Parathyroid adenoma (tissue), 2 donors: ENCODE measurements around the gene ABCC1.

Experiments
- H2AFZ ChIP-seq: fragments of 300-600 bp; sonication (generic); one replicate; pipeline ENCODE4 v1.7.0; 2017; ENCODE audit warnings: antibody characterized with exemption, mild to moderate bottlenecking
- H3K27ac ChIP-seq: fragments of 300-600 bp; sonication (generic); one replicate; pipeline ENCODE4 v1.7.0; 2017
- H3K27me3 ChIP-seq: fragments of 300-600 bp; sonication (generic); one replicate; pipeline ENCODE4 v1.7.0; 2017; ENCODE audit warnings: low read length; ENCODE audit not compliant: control insufficient read depth, insufficient read depth
- H3K36me3 ChIP-seq: fragments of 300-600 bp; sonication (generic); one replicate; pipeline ENCODE4 v1.7.0; 2017; ENCODE audit warnings: low read length; ENCODE audit not compliant: control insufficient read depth, insufficient read depth
- H3K4me1 ChIP-seq: fragments of 300-600 bp; sonication (generic); one replicate; pipeline ENCODE4 v1.7.0; 2017; ENCODE audit warnings: control low read depth
- H3K4me2 ChIP-seq: fragments of 300-600 bp; sonication (generic); one replicate; pipeline ENCODE4 v1.7.0; 2017; ENCODE audit warnings: low read length
- H3K4me3 ChIP-seq: fragments of 300-600 bp; sonication (generic); one replicate; pipeline ENCODE4 v1.7.0; 2017; ENCODE audit warnings: low read depth, low read length
- H3K79me2 ChIP-seq: fragments of 300-600 bp; sonication (generic); one replicate; pipeline ENCODE4 v1.7.0; 2017; ENCODE audit warnings: control low read depth
- H3K9ac ChIP-seq: fragments of 300-600 bp; sonication (generic); one replicate; pipeline ENCODE4 v1.7.0; 2017; ENCODE audit warnings: mild to moderate bottlenecking
- H3K9me3 ChIP-seq: fragments of 300-600 bp; sonication (generic); one replicate; pipeline ENCODE4 v1.7.0; 2017; ENCODE audit warnings: low read length; ENCODE audit not compliant: control insufficient read depth
- CTCF ChIP-seq: fragments of 300-600 bp; sonication (generic); IDR thresholded peaks from one replicate; pipeline ENCODE4 v1.7.0; 2017; ENCODE audit warnings: antibody characterized with exemption, mild to moderate bottlenecking
- donor health status: primary hyperparathyroidism.

Gene ABCC1

GRCh38 chr16:16003719-16004313, 54.4 kb downstream of the ABCC1 start:
- Histone ChIP-seq H3K79me2 (peaks cover 22% of the 10 kb centered on the region), H3K4me1 (no peaks in the 10 kb centered on the region), H3K9me3 (no peaks in the 10 kb centered on the region), H3K27ac (no peak overlapping the region), H3K9ac (no peak overlapping the region), H3K36me3 (no peaks in the 10 kb centered on the region), H2AFZ (no peak overlapping the region), H3K4me3 (no peak overlapping the region), H3K27me3 (no peaks in the 10 kb centered on the region), H3K4me2 (no peak overlapping the region)
- no peak for TF ChIP-seq CTCF

- Histone ChIP-seq H3K36me3 (no peaks in the 10 kb centered on the region), H3K79me2 (peaks cover 22% of the 10 kb centered on the region), H3K9me3 (no peaks in the 10 kb centered on the region), H3K9ac (no peak overlapping the region), H3K4me1 (no peaks in the 10 kb centered on the region), H2AFZ (no peak overlapping the region), H3K4me3 (no peak overlapping the region), H3K27ac (no peak overlapping the region), H3K27me3 (no peaks in the 10 kb centered on the region), H3K4me2 (no peak overlapping the region)
- no peak for TF ChIP-seq CTCF
These were observed 54.9 kb downstream of the ABCC1 start for GRCh38 chr16:16004314-16004749.

GRCh38 chr16:16005721-16006120, 56.3 kb downstream of the ABCC1 start:
- Histone ChIP-seq H3K79me2 (peaks cover 22% of the 10 kb centered on the region), H3K27ac (no peak overlapping the region)

GRCh38 chr16:16006650-16007049, 57.2 kb downstream of the ABCC1 start:
- Histone ChIP-seq H3K79me2 (peaks cover 16% of the 10 kb centered on the region), H3K4me1 (no peaks in the 10 kb centered on the region), H3K4me3 (no peak overlapping the region), H3K4me2 (no peak overlapping the region), H3K36me3 (no peaks in the 10 kb centered on the region), H2AFZ (no peak overlapping the region), H3K9me3 (no peaks in the 10 kb centered on the region), H3K9ac (no peak overlapping the region), H3K27ac (no peak overlapping the region), H3K27me3 (no peaks in the 10 kb centered on the region)
- TF ChIP-seq CTCF = no peak

More at GRCh38 chr16:16005721-16006120, 56.3 kb downstream of the ABCC1 start:
- no peak for TF ChIP-seq CTCF
- Histone ChIP-seq H3K4me3 (no peak overlapping the region), H3K36me3 (no peaks in the 10 kb centered on the region), H3K4me1 (no peaks in the 10 kb centered on the region), H2AFZ (no peak overlapping the region), H3K9me3 (no peaks in the 10 kb centered on the region), H3K27me3 (no peaks in the 10 kb centered on the region), H3K9ac (no peak overlapping the region), H3K4me2 (no peak overlapping the region)

- H3K27me3 ChIP-seq = no peaks in the 10 kb centered on the region
- H3K4me3 ChIP-seq = no peak overlapping the region
- H3K9ac ChIP-seq = no peak overlapping the region
- no peak for TF ChIP-seq CTCF
- H3K27ac ChIP-seq = no peak overlapping the region
- no peaks in the 10 kb centered on the region for H3K36me3 ChIP-seq
- no peaks in the 10 kb centered on the region for H3K9me3 ChIP-seq
- peaks cover 14% of the 10 kb centered on the region for H3K79me2 ChIP-seq
- H2AFZ ChIP-seq = no peak overlapping the region
- H3K4me2 ChIP-seq = no peak overlapping the region
- H3K4me1 ChIP-seq = no peaks in the 10 kb centered on the region
These were observed 58.3 kb downstream of the ABCC1 start for GRCh38 chr16:16007743-16008111.
